K562 (cell line): Measurements from ENCODE around the gene SLC1A4. TPM values are rescaled to one million over a fixed set of nuclear protein-coding genes. Genes with fewer than 3 reads are reported as not detected.

ENCODE experiments used
- CBX5 ChIP-seq: IDR thresholded peaks from 2 replicates; pipeline ENCODE4 v1.6.1; 2014; ENCODE audit warnings: low read depth, borderline replicate concordance
- CUX1 ChIP-seq: fragments of 200-800 bp; sonication (Bioruptor generic); IDR thresholded peaks from 2 replicates; pipeline ENCODE4 v1.6.1; 2016; ENCODE audit warnings: missing genetic modification characterization, missing compliant biosample characterization
- FOXJ2 ChIP-seq: fragments of 200-800 bp; sonication (Bioruptor generic); IDR thresholded peaks from 2 replicates; pipeline ENCODE4 v1.6.1; 2016; ENCODE audit warnings: missing genetic modification characterization, missing compliant biosample characterization
- PATZ1 ChIP-seq: fragments of 250-450 bp; sonication (Bioruptor Pico); IDR thresholded peaks from 2 replicates; pipeline ENCODE4 v1.5.0; 2020; ENCODE audit warnings: mild to moderate bottlenecking, borderline replicate concordance
- RAD21 ChIP-seq, 2 experiments: fragments of 250-450 bp in 1 of 2; fragments of 450-650 bp in 1 of 2; sonication (Bioruptor Pico) in 1 of 2; formaldehyde crosslinking in 1 of 2; IDR thresholded peaks in 1 of 2; conservative IDR thresholded peaks in 1 of 2; 2 replicates each; pipeline versions ENCODE4 v1.4.0 to v1.8.0; 2020 to 2022; ENCODE audit warnings: mild to moderate bottlenecking in 2 of 2, moderate library complexity in 1 of 2
- RBBP5 ChIP-seq: fragments of 200-600 bp; sonication (generic); IDR thresholded peaks from 2 replicates; pipeline ENCODE4 v1.6.1; 2012; ENCODE audit warnings: borderline replicate concordance, mild to moderate bottlenecking, low read length, control low read depth, inconsistent platforms; ENCODE audit not compliant: insufficient read depth, poor library complexity, severe bottlenecking
- REST ChIP-seq, 2 experiments: fragments of 450-650 bp; formaldehyde crosslinking in 1 of 2; IDR thresholded peaks; 2 replicates each; pipeline versions ENCODE4 v1.4.0 to v1.6.1; 2014 to 2020; ENCODE audit warnings: mild to moderate bottlenecking in 2 of 2, borderline replicate concordance in 1 of 2, low read depth in 1 of 2
- ZNF696 ChIP-seq: fragments of 250-450 bp; sonication (Bioruptor Pico); conservative IDR thresholded peaks from 2 replicates; pipeline ENCODE4 v1.4.0; 2020; ENCODE audit warnings: mild to moderate bottlenecking, moderate library complexity
- polyA plus RNA-seq, 8 experiments: library from polyadenylated mRNA; depleted of rRNA in 4 of 8; stranded (reverse) in 5 of 8; unstranded in 3 of 8; fragments of >200 nt; fragmentation: Nextera tagmentation in 2 of 8; fragmentation: Illumina TruSeq in 1 of 8; extraction: Ambion mirVana in 2 of 8; extraction: Trizol in 1 of 8; gene quantifications; 2 replicates each; pipeline versions ENCODE4 v1.2.1 to v1.2.3, GENCODE V29; 2011 to 2014; ENCODE audit warnings: inconsistent platforms in 1 of 8, missing spikeins in 1 of 8
- total RNA-seq, 7 experiments: library from RNA; depleted of rRNA in 6 of 7; stranded (reverse); fragments of >200 nt in 6 of 7; fragmentation: Illumina TruSeq in 2 of 7; extraction: Trizol in 2 of 7; gene quantifications; 2 replicates each; pipeline versions ENCODE4 v1.2.1 to v1.2.3, GENCODE V29; 2011 to 2021; ENCODE audit warnings: low replicate concordance in 1 of 7

The SLC1A4 gene
- total and polyA plus RNA-seq, 9 of the 15 experiments (the other 6 are each of a cell fraction or from before 2014, with no cell fraction given), result 4.4 to 24.0 (median 10.9) TPM

- TF ChIP-seq REST (IDR thresholded peaks at IDR 0.05; ENCODE audit: borderline replicate concordance) (no peak; the same call in 1 of the 2 replicates), REST (CRISPR knock-in tag; IDR thresholded peaks at IDR 0.05; ENCODE audit: low read depth) (peak; percentile 70), PATZ1 (CRISPR knock-in tag) (no peak), RAD21 (CRISPR knock-in tag; conservative IDR thresholded peaks at IDR 0.05 in 1 of 2, IDR thresholded peaks at IDR 0.05 in 1 of 2) (no peak), CBX5 (no peak), ZNF696 (CRISPR knock-in tag) (no peak), FOXJ2 (tag) (peak; percentile 54; the same call in 1 of the 2 replicates), CUX1 (CRISPR knock-in tag) (no peak), RBBP5 (no peak)
Observed at GRCh38 chr2:65056215-65057053, 67.2 kb downstream of the SLC1A4 start, which contains the start of gene CEP68 (continued).
